H1 (cell line): Measurements from ENCODE around the gene PHACTR1.

Experiments
- ATF3 ChIP-seq: IDR thresholded peaks from 2 replicates; pipeline ENCODE4 v1.6.1; 2011; ENCODE audit warnings: low read depth, mild to moderate bottlenecking, low read length; ENCODE audit not compliant: insufficient read depth
- CTCF ChIP-seq, 3 experiments: IDR thresholded peaks; 1 replicate in 2 of 3; 2 replicates in 1 of 3; pipeline versions ENCODE4 v1.5.1 to v1.6.1; 2011; ENCODE audit warnings: low read length in 3 of 3, mild to moderate bottlenecking in 3 of 3, inconsistent platforms in 2 of 3, low read depth in 1 of 3, moderate library complexity in 1 of 3; ENCODE audit not compliant: insufficient read depth in 1 of 3; ENCODE audit errors: control extremely low read depth in 1 of 3
- JUND ChIP-seq: IDR thresholded peaks from 2 replicates; pipeline ENCODE4 v1.6.1; 2011; ENCODE audit warnings: mild to moderate bottlenecking, improper control_type of control experiment, low read length
- MAFK ChIP-seq: IDR thresholded peaks from 2 replicates; pipeline ENCODE4 v1.6.1; 2012; ENCODE audit warnings: low read depth, mild to moderate bottlenecking, improper control_type of control experiment, low read length
- POLR2AphosphoS5 ChIP-seq: IDR thresholded peaks from 2 replicates; pipeline ENCODE4 v1.6.1; 2011; ENCODE audit warnings: low read depth, low read length
- RBBP5 ChIP-seq: IDR thresholded peaks from 2 replicates; pipeline ENCODE4 v1.7.1; 2012; ENCODE audit warnings: low read depth, mild to moderate bottlenecking, inconsistent platforms, low read length, moderate library complexity, borderline replicate concordance

- no peak for TF ChIP-seq JUND
- TF ChIP-seq CTCF (IDR thresholded peaks at IDR 0.05; ENCODE audit: control extremely low read depth in 1 of 3, insufficient read depth in 1 of 3, low read depth in 1 of 3, low read length in 3 of 3), result no peak
- no peak for TF ChIP-seq RBBP5
- TF ChIP-seq POLR2AphosphoS5, result no peak
- TF ChIP-seq MAFK, result no peak
- TF ChIP-seq ATF3, result no peak
Observed at GRCh38 chr6:12813321-12813720, 96.8 kb downstream of the PHACTR1 start.
